Tibial artery (tissue), 4 donors: Measurements from ENCODE around the gene KLK13.

Experiments used
- DNase-seq, 2 donors: peaks; one replicate each; pipeline ENCODE4 v3.0.0-alpha.2; 2019
- H3K27ac ChIP-seq, 2 donors: fragments of 200-600 bp; sonication (generic) in 1 of 2; 1 replicate in 1 of 2; 2 replicates in 1 of 2; pipeline ENCODE4 v1.5.1; 2018 to 2019; ENCODE audit warnings: mild to moderate bottlenecking in 1 of 2
- H3K27me3 ChIP-seq, 2 donors: fragments of 200-600 bp; sonication (generic) in 1 of 2; one replicate each; pipeline versions ENCODE4 v1.5.1 to v1.6.0; 2016 to 2019
- H3K36me3 ChIP-seq, 3 donors: fragments of 200-600 bp; sonication (generic) in 2 of 3; one replicate each; pipeline ENCODE4 v1.5.1; 2016 to 2019; ENCODE audit warnings: mild to moderate bottlenecking in 2 of 3
- H3K4me1 ChIP-seq, 4 donors: fragments of 200-600 bp; sonication (generic) in 2 of 4; 1 replicate in 3 of 4; 2 replicates in 1 of 4; pipeline ENCODE4 v1.5.1; 2016 to 2019
- H3K4me3 ChIP-seq, 2 donors: fragments of 200-600 bp; sonication (generic) in 1 of 2; 1 replicate in 1 of 2; 2 replicates in 1 of 2; pipeline ENCODE4 v1.5.1; 2018 to 2019; ENCODE audit warnings: mild to moderate bottlenecking in 2 of 2
- H3K9me3 ChIP-seq, 3 donors: fragments of 200-600 bp; sonication (generic) in 1 of 3; one replicate each; pipeline ENCODE4 v1.5.1; 2016 to 2019
- CTCF ChIP-seq, 2 experiments: fragments of 200-600 bp in 1 of 2; fragments of 450-650 bp in 1 of 2; IDR thresholded peaks; one replicate each; pipeline ENCODE4 v1.5.1; 2017 to 2019; ENCODE audit warnings: antibody characterized with exemption in 2 of 2, mild to moderate bottlenecking in 1 of 2, moderate library complexity in 1 of 2
- intact Hi-C: fragments of 100-400 bp; cut with DNase I; formaldehyde crosslinking; loops from one replicate; pipeline ENCODE4 v1.15.0; 2023; ENCODE audit warnings: low total_unique reads

The KLK13 gene

GRCh38 chr19:51091126-51091525, 26.2 kb upstream of the KLK13 start:
- H3K27ac ChIP-seq, result no peak overlapping the region
- no peaks in the 10 kb centered on the region for H3K9me3 ChIP-seq
- DNase-seq, result no peak
- intact Hi-C loops, result no loop called here
- no peaks in the 10 kb centered on the region for H3K27me3 ChIP-seq
- no peak overlapping the region for H3K4me3 ChIP-seq
- no peaks in the 10 kb centered on the region for H3K36me3 ChIP-seq
- no peaks in the 10 kb centered on the region for H3K4me1 ChIP-seq
- TF ChIP-seq CTCF (IDR thresholded peaks at IDR 0.05), result no peak

GRCh38 chr19:51090471-51090870, 25.6 kb upstream of the KLK13 start:
- H3K4me3 ChIP-seq, result no peak overlapping the region
- H3K9me3 ChIP-seq, result no peaks in the 10 kb centered on the region
- no peak for DNase-seq
- H3K4me1 ChIP-seq, result no peaks in the 10 kb centered on the region
- no peak overlapping the region for H3K27ac ChIP-seq
- TF ChIP-seq CTCF (IDR thresholded peaks at IDR 0.05), result no peak
- intact Hi-C loops, result no loop called here
- no peaks in the 10 kb centered on the region for H3K27me3 ChIP-seq
- no peaks in the 10 kb centered on the region for H3K36me3 ChIP-seq

DNA sequence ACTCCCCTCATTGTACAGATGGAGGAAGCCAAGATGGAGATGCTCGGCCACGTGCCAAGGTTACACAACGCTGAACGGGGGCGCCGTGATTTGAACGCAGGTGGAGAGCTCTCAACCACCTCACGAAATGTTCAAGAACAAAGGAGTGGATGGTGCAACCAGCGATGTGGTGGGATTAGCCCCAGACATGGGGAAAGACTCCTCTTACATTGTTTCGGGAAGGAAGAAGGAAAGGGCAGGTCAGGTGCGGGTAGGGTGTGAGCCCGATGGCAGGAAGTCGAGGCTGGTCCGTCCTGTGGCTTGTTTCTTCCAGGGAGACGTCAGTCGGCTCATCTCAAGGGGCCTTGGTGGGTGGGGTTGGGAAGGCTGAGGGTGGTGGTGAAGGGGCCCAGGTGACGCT, 24.9 kb upstream of the KLK13 start:
- TF ChIP-seq CTCF (IDR thresholded peaks at IDR 0.05), result no peak
- Histone ChIP-seq H3K27me3 (no peaks in the 10 kb centered on the region), H3K4me3 (no peak overlapping the region), H3K4me1 (no peaks in the 10 kb centered on the region), H3K9me3 (no peaks in the 10 kb centered on the region), H3K27ac (no peak overlapping the region), H3K36me3 (no peaks in the 10 kb centered on the region)
- intact Hi-C loops, result no loop called here
- no peak for DNase-seq

- intact Hi-C loops, result no loop called here
- no peak for TF ChIP-seq CTCF (IDR thresholded peaks at IDR 0.05)
- no peaks in the 10 kb centered on the region for H3K4me1 ChIP-seq
Measured at GRCh38 chr19:51086153-51086850, 21.4 kb upstream of the KLK13 start.

DNA sequence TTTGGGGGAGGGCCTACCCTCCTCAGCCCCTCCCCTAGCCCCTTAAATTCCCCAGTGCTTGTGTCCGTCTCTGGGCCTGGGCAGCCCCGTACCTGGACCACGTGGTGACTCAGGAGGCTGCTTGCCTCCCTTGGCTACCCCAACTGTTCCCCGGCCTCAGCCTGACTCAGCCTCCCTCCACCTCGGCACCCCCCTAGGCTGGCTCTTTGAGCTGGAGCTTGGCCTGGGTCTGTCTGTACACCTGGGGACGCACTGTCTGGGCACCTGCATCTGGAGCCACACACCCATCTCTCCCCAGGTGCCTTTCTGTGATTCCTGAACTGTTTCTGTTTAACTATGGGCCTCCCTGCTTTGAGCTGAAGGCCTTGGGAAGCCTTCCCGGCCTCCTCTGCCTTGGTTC, 19.6 kb upstream of the KLK13 start:
- Histone ChIP-seq H3K27me3 (peaks cover 0 to 11% of the 10 kb centered on the region in 2 donors), H3K4me1 (no peaks in the 10 kb centered on the region), H3K27ac (no peak overlapping the region), H3K9me3 (no peaks in the 10 kb centered on the region), H3K4me3 (no peak overlapping the region), H3K36me3 (no peaks in the 10 kb centered on the region)
- no peak for TF ChIP-seq CTCF (IDR thresholded peaks at IDR 0.05)
- intact Hi-C loops, result no loop called here
- DNase-seq, result no peak

More at GRCh38 chr19:51086153-51086850, 21.4 kb upstream of the KLK13 start:
- Histone ChIP-seq H3K36me3 (no peaks in the 10 kb centered on the region), H3K27me3 (peaks cover 0 to 10% of the 10 kb centered on the region in 2 donors), H3K27ac (no peak overlapping the region), H3K4me3 (no peak overlapping the region), H3K9me3 (no peaks in the 10 kb centered on the region)
- DNase-seq, result no peak

DNA sequence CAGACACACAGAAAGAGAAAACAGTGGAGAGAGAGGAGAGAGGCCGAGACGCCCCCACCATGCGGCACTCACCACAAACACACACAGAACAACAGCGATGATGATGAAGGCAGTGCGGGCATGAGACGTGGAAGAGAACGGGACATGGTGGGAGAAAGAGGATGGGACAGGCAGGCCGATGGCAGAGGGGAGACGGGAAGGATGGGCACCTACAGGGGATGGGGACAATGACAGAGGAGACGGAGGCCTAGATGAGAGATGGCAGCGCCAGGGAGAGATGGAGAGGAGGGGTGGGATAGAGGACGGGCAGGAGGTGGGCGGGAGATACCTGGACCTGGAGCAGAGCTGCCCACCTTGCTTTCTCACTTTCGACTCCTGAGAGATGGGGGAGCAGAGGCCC, 18.9 kb upstream of the KLK13 start:
- no peaks in the 10 kb centered on the region for H3K36me3 ChIP-seq
- H3K27me3 ChIP-seq, result peaks cover 0 to 14% of the 10 kb centered on the region in 2 donors
- H3K27ac ChIP-seq, result no peak overlapping the region
- H3K9me3 ChIP-seq, result no peaks in the 10 kb centered on the region
- H3K4me1 ChIP-seq, result no peaks in the 10 kb centered on the region
- intact Hi-C loops, result no loop called here
- DNase-seq, result peak in 1 of 2 donors; percentile 23
- no peak for TF ChIP-seq CTCF (IDR thresholded peaks at IDR 0.05)
- no peak overlapping the region for H3K4me3 ChIP-seq
